ENCODE measurements around the gene ARHGAP24.

GRCh38 chr4:85777908-85778631 is 303.1 kb downstream of the ARHGAP24 start:
- TF ChIP-seq CTCF (IDR thresholded peaks at IDR 0.05) = no peak
- no peak for TF ChIP-seq ZNF317 (CRISPR knock-in tag; IDR thresholded peaks at IDR 0.05; ENCODE audit: borderline replicate concordance, low read depth)
- no peak for TF ChIP-seq SP1 (CRISPR knock-in tag; conservative IDR thresholded peaks at IDR 0.05)
- TF ChIP-seq E2F1 (CRISPR knock-in tag; IDR thresholded peaks at IDR 0.05) = no peak
